NCI-H1105 treated with DMSO at 0.1 percent for 48 hours (cell line): ENCODE results near the gene FRYL.
"Not testable (repeated sequence)": the region's sequence is repeated elsewhere in the genome, so short reads cannot be mapped to it uniquely, and the experiment has no call there.

ENCODE experiments used
- DNase-seq: peaks from one replicate; lab custom pipeline; 2025; lab: John Stamatoyannopoulos, UW

FRYL gene

DNA sequence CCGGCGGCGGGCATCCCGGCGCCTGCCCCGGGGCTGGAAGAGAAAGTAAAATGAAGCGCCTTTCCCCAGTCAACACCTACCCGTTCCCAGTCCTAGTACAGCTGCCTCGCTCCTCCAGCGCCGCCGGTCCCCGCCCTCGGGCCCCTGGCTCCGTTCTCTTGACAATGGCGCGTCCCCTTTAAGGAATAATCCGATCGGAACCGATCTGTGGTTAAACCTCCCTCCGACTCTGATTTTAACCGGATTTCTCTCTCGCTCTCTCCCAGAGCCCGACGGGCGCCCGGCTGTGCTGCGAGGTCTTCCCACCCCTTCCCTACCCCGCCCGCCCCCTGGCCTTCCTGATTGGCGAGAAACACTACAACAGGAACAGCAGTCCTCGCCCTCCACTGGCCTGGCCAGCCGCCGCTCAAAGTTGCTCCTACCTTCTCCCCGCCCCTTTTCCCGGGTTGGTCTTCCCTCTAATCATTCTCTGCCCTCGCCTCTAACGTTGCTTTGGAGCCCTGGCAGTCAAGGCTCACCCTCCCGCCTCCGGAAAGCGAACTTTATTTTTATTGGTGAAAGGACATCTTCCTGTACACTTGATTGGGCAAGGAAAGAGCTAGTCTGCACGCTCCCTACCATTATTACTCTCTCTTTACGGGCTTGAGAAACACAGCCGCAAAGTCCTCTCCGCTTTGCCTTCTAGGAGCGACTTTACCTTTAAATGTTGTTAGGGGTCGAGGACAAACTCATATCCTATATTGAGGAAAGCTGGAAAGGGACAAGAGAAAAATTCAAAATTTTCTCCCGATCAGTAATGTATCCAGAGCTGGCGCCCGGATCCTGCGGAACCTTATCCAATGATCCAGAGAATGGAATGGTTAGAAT is at the start of gene FRYL:
TSS of gene FRYL (minus strand) at position 282 of the 867 bp plus-strand sequence. CDS start 145,869 bp downstream, outside the sequence.
- peak; percentile 97 for DNase-seq

DNA sequence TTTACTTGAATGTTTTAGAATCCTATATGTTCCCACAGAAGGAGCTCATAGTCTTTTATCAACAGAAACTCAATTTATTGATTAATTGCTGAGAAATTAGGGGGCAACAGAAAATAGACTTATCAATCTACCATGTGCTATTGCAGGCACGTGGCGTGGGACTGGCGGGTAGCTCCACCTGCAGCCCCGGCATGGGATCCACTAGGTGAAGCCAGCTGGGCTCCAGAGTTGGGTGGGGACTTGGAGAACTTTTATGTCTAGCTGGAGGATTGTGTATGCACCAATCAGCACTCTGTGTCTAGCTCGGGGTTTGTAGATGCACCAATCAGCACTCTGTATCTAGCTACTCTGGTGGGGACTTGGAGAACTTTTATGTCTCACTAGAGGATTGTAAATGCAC is 47.5 kb upstream of the FRYL start:
- DNase-seq: no peak

DNA sequence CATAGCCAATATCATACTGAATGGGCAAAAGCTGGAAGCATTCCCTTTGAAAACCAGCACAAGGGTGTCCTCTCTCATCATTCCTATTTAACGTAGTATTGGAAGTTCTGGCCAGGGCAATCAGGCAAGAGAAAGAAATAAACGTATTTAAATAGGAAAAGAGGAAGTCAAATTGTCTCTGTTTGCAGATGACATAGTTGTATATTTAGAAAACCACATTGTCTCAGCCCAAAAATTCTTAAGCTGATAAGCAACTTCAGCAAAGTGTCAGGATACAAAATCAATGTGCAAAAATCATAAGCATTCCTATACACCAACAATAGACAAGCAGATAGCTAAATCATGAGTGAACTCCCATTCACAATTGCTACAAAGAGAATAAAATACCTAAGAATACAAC is 41.4 kb upstream of the FRYL start:
- not testable (repeated sequence) for DNase-seq

DNA sequence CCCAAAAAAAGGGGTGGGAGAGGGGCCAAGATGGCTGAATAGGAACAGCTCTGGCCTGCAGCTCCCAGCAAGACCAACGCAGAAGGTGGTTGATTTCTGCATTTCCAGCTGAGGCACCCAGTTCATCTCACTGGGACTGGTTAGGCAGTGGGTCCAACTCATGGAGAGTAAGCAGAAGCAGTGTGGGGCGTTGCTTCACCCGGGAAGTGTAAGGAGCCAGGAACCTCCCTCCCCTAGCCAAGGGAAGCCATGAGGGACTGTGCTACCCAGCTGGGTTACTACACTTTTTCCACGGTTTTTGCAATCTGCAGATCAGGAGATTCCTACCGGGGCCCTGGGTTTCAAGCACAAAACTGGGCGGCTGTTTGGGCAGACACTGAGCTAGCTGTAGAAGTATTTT is 36.9 kb upstream of the FRYL start:
- DNase-seq: no peak

DNA sequence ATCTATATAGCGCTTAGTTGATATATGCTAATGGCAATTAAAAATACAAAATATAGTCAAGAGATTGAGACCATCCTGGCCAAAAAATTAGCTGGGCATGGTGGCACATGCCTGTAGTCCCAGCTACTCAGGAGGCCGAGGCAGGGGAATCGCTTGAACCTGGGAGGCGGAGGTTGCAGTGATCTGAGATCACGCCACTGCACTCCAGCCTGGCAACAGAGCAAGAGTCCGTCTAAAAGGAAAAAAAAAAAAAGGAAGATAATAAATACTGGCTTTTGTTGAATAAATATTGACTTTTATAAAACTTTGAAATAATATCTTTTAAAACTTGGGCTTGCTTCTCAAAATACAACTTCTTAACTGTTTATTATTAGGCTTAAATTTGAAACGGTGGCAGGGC is 36.2 kb upstream of the FRYL start:
- DNase-seq: not testable (repeated sequence)

DNA sequence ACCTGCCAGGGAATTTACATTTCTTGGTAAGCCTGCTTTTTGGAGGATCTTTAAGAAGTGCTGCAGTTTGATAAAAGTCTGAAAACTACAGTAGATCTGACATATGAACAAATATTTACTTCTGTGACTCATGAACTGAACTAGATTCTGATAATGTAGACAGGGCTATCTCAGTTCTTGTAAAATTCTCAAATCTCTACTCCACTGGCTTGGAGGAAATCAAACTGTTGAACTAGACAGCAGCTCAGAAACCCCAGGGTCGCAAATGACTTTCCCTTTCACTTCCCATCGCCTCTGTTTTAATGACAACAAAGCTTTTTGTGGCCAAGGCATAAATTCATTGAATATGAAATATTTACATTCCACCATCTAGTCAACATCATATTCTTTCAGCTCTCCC is 35.4 kb upstream of the FRYL start:
- no peak for DNase-seq

DNA sequence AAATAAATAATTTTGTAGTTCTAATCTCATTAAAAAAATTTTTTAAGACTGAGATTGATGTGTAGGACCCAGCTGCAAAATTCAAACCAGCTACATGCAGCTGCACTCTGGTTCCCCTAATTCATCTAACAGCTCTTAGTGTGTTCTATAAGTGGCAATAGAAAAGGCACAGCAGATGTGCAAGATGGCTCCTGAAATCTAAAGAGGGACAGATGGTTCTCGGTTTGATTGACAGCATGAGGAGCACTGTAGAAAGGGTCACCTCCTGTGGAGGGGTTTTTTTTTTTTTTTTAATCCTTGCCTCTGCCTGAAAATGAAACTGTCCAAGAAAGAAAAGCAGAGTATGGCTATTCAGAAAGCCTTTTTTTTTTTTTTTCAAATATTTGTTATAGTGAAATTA is 33.9 kb upstream of the FRYL start:
- DNase-seq: peak; percentile 26

DNA sequence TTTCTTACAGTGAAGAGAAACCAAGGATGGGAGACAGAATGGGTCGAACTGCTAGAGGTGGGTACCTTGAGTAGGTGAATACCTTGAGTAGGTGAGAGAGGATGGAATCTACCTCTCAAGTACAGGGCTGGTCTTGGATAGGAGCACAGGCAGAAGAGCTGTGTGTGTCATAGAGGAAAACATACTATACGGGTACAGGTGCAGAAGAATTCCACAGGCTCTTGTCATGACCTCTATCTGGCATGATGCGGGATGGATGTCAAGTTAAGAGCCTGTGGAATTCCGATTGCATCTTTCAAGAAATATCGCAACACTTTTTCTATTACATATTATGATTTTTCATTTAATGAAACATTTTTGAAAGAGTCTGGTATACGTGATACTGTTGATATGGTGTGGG is 32.8 kb upstream of the FRYL start:
- DNase-seq: no peak

DNA sequence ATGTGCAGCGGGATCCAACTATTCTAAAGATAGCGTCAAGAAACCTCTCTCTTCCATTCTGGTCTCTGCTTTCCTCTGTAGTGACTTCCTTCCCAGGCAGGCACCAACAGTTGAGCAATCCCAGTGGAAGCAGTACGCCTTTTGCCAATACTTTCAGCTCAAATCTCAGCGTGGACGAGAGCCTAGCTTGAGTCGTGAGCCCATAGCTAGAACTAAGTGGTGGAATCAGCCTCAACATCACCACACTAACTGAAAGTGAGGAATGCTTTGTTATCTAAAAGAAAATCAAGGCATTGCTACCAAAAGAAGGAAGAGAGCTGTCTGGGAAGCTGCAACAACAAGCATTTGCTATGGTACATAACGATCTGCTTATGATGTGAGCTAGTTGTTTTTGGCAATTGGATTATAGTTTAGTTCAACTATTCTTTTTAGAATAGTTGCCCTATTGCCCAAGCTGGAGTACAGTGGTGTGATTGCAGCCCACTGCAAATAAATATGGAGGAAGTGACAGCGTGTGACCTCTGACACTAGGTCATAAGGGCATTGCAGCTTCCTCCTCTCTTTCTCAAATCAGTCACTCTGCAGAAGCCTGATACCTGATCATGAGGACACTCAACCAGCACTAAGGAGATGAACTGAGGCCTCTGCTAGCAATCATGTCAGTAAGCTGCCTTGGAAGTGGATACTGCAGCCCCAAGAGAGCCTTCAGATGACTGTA is 24.7 kb upstream of the FRYL start:
- no peak for DNase-seq

DNA sequence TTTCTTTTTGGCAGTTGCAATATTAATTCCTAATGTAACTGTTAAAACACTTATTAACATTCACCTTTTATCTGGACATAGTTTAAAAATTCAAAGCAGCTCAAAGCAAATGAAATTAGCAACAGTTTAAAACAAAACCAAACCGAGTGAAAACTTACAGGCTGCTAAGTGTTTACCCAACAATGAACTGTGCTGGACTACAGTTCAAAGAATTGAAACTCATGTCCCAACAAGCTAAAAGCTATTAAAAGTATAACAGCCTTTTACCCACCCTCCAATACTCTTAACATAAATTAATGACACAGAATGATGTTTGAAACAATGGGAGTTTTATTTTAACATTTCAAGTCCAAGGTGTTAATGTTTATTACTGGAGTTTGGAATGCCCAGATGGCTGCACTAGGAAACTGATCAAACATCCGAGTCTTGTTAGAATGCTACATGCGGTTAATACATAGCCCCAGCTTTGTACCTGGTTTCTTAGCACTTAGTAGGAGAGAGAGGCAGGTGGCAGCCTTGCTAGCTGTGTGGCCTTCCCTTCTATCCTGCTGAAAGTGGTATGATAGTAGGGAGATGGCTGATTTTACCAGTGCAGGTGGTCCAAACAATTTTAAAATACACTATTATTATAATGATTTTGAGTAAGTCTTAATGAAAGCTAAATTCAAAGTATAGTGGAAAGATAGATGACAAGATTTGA is 21.1 kb upstream of the FRYL start:
- DNase-seq: peak; percentile 4

DNA sequence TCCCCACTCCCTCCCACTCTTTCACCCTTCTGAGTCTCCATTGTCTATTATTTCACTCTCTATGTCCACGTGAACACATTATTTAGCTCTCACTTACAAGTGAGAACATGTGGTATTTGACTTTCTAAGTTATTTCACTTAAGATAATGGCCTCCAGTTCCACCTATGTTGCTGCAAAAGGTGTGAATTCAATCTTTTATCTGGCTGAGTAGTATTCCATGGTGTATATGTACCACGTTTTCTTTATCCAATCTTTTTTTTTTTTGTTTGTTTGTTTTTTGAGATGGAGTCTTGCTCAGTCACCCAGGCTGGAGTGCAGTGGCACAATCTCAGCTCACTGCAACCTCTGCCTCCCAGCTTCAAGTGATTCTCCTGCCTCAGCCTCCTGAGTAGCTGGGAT is 20.1 kb upstream of the FRYL start:
- DNase-seq: not testable (repeated sequence)

DNA sequence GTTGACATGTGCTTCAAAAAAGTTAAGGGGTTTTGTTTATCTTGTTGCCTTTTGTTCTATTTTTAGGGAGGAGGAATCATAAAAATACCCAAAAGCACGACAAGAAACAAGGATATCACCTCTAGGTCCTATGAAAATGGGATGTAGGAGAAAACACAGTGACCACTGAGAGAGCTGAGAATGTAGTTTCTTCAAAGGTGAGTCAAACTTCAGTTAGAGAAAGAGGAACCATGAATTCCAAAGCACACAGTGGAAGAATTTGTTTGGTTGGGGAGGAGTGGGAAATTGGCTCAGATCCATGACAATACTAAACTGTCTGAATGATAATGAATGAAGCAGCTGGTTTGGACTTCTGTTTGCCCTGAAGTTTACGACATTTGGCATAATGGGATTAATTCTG is 19.1 kb upstream of the FRYL start:
- DNase-seq: no peak

DNA sequence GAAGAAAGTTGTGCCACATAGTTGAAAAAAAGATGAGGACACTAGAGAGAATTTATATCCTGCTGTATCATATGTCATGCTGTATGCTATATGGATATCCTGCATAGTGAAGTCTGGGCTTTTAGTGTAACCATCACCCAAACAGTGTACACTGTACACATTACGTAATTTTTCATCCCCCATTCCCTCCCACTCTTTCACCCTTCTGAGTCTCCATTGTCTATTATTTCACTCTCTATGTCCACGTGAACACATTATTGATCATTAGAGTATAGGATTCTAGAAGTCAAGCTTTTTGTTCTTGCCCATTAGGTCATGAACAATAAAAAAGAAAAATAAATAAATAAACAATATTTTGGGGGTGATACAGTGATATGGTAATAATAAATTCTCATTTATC is 18.0 kb upstream of the FRYL start:
- no peak for DNase-seq

DNA sequence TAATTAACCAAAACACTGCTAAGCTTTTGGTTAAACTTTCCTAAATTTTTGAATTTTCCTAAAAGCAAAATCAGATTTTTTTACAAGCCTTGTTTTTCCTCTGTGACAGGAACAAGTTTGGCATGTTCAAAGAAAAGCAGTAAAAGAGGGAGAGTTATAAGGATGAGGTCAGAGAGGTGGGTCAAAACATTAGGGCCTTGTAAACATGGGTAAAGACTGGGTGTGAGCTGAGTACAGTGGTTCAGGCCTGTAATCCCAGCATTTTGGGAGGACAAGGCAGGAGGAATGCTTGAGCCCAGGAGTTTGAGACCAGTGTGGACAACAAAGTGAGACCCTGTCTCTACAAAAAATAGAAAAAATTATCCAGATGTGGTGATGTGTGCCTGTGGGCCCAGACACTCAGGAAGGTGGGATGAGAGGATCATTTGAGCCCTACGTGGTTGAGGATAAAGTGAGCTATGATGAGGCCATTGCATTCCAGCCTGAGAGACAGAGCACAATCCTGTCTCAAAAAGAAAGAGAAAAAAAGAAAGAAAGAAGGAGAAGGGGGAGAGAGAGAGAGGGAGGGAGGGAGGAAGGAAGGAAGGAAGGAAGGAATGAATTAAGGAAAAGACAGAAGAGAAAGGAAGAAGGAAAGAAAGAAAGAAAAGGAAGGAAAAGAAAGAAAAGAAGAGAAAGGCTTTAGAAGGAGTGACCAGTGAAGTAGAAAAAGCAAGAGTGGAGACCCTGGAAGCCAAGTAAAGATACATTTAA is 17.0 kb upstream of the FRYL start:
- DNase-seq: no peak

DNA sequence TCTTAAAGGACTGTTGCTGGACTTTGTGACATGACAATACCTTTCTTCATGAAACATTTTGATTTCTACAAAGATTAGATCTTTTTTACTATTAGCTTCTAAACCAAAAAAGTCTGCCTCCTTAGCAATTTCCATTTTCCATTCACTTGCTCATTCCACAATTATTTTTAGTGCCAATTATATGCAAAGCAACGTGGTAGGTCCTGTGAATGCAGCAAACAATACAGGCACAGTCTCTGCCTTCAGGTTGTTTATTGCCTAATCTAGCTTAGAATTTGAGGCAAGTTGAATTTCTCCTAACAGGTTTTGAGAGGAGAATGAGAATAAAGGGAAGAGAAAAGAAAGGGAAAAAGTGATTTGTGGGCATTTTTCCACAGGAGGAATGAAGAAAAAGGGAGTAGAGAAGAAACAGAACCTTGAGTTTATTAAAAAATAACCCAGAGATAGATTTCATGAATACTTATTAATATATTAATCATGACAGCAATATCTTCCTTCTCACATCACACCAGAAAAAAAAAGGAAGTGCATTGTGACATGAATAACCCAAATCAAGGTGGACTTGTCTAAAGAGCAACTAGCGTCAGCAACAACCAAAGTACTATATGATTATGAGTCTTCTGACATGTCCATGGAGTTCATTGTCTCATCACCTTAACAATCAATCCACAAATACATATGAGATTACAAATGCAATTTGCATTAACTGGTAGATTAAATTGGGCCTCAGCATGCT is 16.3 kb upstream of the FRYL start:
- no peak for DNase-seq

DNA sequence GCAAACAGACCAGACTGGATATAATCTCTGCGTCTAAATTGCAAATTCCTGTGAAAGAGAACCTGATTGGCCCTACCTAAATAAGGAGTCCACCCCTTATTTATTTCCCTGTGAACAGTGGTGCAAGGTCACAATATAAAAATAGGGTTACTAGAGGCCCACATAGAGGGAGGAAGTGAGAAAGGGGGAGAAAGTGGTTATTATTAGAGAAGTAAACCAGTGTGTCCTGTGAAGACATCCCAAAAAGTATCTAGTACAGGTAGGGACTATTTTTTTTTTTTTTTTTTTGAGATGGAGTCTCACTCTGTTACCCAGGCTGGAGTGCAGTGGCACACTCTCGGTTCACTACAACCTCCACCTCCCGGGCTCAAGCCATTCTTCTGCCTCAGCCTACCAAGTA is 15.0 kb upstream of the FRYL start:
- no peak for DNase-seq

DNA sequence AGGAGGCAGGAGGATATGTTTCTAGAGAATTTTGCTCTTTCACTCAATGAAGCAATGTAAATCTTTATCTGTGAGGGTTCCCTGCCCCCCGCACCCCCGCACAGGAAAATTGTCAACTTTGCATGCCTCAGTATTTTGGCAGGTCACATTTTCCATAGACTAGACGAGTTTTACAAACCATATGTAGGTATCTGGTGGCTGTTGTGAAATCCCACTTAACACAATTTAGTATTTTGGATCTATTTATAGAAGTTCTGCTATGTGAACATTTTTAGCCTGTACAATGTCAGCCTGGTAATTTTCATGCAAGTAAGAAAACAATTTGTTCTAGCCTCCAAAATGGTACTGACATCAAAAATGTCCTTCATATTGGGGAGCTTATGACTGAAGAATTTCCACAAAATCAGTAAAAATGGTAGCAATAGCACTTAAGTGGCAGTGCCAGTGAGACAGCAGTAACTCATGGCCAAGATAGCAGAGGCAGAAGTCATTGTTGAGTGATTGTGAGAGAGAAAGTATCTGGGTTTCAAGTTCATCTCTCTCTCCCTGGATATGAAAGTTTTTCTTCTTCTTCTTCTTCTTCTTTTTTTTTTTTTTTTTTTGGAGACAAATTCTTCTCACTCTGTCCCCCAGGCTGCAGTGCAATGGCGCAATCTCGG is 12.4 kb upstream of the FRYL start:
- no peak for DNase-seq

DNA sequence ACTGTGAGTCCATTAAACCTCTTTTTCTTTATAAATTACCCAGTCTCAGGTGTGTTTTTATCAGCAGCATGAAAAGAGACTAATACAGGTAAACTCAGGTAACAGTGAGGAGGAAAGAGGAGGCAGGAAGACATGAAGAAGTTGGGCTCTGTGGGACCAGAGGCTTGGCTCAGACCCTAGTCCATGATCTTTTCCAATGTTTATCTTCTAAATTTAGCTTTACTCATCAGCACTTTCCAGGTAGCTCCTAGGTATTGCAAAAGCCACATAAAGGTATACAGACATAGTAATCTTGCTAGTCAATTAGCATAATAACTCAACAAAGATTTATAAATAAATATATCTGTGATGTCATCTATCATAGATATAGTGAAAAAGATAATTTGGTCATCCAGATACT is 11.2 kb upstream of the FRYL start:
- no peak for DNase-seq

DNA sequence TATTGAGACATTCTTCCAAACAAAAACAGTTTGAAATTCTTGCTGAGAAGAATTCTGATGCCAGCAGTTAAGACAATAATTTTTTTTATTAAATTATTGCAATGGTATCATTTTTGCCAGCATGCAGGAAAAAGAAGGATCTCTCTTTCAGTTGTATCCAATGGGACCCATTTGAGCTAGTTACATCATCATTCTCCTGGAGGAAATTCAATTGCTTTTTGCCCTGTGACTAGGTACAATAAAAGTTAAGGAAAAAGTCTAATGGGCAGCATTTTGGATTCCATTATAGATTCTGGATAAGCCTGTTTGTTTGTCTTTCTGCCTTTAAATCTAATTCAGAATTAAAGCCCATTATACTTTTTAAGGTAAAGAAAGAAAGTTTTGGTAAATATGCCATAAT is 10.5 kb upstream of the FRYL start:
- no peak for DNase-seq

DNA sequence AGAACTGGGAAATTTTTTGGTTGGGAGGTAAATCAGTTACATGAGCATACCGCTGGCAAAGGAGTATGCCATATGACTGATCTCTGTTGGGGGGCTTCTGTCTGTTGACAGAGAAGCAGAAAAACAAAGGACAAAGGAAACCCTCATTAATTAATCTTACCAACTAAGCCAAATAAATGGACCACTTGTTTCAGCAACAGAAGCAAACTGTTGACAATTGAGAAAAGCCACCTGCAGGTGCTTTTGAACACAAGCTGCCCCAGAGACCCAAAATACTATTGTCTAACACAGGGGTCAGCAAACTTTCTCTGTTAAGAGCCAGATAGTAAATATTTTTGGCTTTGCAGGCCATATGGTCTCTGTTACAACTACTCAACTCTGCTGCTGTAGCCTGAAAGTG is 7.0 kb upstream of the FRYL start:
- peak; percentile 13 for DNase-seq

DNA sequence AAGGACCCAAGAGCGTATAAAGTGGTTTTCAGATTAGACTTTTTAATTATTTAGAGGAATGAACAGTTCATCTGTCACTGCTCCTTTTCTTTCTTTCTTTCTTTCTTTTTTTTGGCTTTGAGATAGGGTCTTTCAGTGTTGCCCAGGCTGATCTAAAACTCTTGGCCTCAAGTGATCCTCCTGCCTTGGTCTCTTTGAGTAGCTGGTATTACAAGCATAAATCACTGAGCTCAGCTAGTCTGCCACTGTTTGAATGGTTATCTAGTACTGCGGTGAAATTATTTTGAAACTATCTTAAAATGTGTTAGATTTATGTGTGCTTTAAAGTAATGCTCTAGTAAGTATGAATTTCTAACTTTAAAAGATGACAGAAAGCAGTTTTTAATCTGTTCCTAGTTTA is 6.5 kb upstream of the FRYL start:
- no peak for DNase-seq
